Esophagus squamous epithelium (tissue), 4 donors: ENCODE data around the gene PTPRM.

Experiments
- POLR2A ChIP-seq, 4 donors: fragments of 450-650 bp; IDR thresholded peaks; one replicate each; pipeline ENCODE4 v1.6.1; 2017; ENCODE audit warnings: antibody characterized with exemption in 4 of 4, mild to moderate bottlenecking in 4 of 4, moderate library complexity in 3 of 4
- TF ChIP-seq, protein P1 (sequence below), 6 experiments: fragments of 450-650 bp in 4 of 6; fragments of 200-600 bp in 2 of 6; sonication (generic) in 2 of 6; IDR thresholded peaks; one replicate each; pipeline ENCODE4 v1.5.1; 2016 to 2019; ENCODE audit warnings: antibody characterized with exemption in 6 of 6, mild to moderate bottlenecking in 4 of 6, moderate library complexity in 4 of 6

DNA sequence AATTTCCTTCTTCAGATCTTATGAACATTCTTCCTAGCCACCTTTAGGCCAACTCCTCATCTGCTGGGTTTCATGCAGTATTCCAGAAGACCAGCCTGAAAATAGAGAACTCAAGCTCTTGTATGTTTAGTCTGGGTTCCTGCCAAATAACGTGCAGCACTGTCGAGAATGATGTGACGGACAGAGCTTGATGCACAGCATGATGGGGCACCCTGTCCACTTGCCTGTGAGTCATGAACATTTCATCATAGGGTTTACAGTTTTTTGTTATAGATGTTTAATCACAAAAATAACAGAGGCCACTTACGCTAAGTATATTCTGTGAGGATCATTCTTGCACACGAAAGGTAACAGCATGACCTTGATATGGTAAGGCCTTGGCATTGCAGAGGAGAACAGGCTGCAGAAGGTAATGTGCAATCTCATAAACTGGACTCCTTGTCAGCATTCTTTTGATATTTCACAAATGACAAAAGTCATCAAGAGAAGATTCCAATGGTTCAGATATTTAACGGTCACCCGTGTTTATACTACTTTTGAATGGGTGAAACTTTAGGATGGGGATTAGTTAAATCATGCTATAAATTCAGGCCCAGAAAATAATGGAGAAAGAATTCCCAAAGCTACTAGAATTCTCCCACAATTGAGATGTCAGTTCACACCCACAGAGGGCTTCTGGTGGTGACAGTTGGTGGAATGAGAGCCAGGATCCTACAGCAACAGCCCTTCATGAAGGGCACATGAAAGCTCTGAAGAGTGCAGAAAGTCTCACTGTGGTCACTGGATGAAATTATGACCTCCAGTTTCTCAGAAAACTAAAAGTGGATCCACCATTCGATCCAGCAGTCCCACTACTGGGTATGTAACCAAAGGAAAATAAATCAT, 646.0 kb downstream of the PTPRM start:
- TF ChIP-seq, protein P1, sequence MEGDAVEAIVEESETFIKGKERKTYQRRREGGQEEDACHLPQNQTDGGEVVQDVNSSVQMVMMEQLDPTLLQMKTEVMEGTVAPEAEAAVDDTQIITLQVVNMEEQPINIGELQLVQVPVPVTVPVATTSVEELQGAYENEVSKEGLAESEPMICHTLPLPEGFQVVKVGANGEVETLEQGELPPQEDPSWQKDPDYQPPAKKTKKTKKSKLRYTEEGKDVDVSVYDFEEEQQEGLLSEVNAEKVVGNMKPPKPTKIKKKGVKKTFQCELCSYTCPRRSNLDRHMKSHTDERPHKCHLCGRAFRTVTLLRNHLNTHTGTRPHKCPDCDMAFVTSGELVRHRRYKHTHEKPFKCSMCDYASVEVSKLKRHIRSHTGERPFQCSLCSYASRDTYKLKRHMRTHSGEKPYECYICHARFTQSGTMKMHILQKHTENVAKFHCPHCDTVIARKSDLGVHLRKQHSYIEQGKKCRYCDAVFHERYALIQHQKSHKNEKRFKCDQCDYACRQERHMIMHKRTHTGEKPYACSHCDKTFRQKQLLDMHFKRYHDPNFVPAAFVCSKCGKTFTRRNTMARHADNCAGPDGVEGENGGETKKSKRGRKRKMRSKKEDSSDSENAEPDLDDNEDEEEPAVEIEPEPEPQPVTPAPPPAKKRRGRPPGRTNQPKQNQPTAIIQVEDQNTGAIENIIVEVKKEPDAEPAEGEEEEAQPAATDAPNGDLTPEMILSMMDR (IDR thresholded peaks at IDR 0.05) = no peak
- no peak for TF ChIP-seq POLR2A (IDR thresholded peaks at IDR 0.05)
